ENCODE results near the gene IGF1R. TPM values are rescaled to one million over a fixed set of nuclear protein-coding genes. Genes with fewer than 3 reads are reported as not detected.

The IGF1R gene
- total and polyA plus RNA-seq, 7 donors: 1.2 to 130 (median 39.6) TPM

DNA sequence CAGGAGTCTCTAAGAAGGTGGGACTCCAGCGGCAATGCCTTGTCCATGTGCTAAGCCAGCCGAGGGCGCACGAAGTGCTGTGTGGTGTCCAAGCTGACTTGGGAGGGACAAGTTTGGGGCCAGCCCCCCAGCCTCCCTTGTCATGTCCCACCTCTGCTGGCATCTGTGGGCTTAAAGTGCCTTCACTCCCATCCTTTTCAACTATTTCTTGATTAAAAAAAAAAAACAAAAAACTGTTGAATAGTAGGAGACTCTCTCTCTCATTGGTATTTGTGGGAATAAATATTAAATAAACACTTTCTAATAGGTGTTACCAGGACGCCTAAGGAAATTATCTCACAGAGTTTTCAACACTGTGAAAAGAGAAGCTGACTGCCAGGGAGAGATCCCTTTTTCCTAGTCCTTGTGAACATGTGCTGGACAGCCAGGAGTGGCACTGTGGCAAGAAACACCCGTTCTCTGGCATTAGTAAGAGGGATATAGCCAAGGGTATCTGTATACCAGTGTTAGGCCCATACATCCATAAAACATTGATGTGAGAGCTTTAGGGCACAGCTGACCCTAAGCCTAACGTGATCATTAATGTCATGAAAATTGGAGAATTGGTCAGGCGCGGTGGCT, 158.0 kb downstream of the IGF1R start:
- Histone ChIP-seq H3K36me3 (no peaks in the 10 kb centered on the region), H3K27ac (no peak overlapping the region), H3K4me1 (peaks cover 0 to 55% (median 50%) of the 10 kb centered on the region in 4 donors), H3K4me3 (no peak overlapping the region), H3K27me3 (no peaks in the 10 kb centered on the region), H3K9me3 (no peaks in the 10 kb centered on the region)
- WGBS, 2 donors: 90 to 94% methylated on average over 9 of the region's 9 CpGs
- no peak for DNase-seq
- TF ChIP-seq POLR2A (IDR thresholded peaks at IDR 0.05): no peak
- TF ChIP-seq EP300 (IDR thresholded peaks at IDR 0.05): no peak
- TF ChIP-seq POLR2AphosphoS5 (IDR thresholded peaks at IDR 0.05): no peak
- TF ChIP-seq, protein P1, sequence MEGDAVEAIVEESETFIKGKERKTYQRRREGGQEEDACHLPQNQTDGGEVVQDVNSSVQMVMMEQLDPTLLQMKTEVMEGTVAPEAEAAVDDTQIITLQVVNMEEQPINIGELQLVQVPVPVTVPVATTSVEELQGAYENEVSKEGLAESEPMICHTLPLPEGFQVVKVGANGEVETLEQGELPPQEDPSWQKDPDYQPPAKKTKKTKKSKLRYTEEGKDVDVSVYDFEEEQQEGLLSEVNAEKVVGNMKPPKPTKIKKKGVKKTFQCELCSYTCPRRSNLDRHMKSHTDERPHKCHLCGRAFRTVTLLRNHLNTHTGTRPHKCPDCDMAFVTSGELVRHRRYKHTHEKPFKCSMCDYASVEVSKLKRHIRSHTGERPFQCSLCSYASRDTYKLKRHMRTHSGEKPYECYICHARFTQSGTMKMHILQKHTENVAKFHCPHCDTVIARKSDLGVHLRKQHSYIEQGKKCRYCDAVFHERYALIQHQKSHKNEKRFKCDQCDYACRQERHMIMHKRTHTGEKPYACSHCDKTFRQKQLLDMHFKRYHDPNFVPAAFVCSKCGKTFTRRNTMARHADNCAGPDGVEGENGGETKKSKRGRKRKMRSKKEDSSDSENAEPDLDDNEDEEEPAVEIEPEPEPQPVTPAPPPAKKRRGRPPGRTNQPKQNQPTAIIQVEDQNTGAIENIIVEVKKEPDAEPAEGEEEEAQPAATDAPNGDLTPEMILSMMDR (IDR thresholded peaks at IDR 0.05): no peak
- intact Hi-C loops (cut with DNase I): loop anchor here (5.0 kb wide), 1 partner anchor 41 kb away; no protein-coding TSS in a partner anchor

GRCh38 chr15:98807262-98807661, 158.9 kb downstream of the IGF1R start:
- H3K4me1 ChIP-seq: peaks cover 0 to 47% (median 43%) of the 10 kb centered on the region in 4 donors
- no peak overlapping the region for H3K4me3 ChIP-seq
- H3K36me3 ChIP-seq: no peaks in the 10 kb centered on the region
- DNase-seq: no peak
- no peaks in the 10 kb centered on the region for H3K9me3 ChIP-seq
- 75 to 81% methylated on average over 4 of the region's 4 CpGs for WGBS, 2 donors
- intact Hi-C loops (cut with DNase I): loop anchor here (5.0 kb wide), 1 partner anchor 40 kb away; no protein-coding TSS in a partner anchor
- TF ChIP-seq POLR2AphosphoS5 (IDR thresholded peaks at IDR 0.05): no peak
- TF ChIP-seq, protein P1 (IDR thresholded peaks at IDR 0.05): no peak
- no peak for TF ChIP-seq POLR2A (IDR thresholded peaks at IDR 0.05)
- no peak for TF ChIP-seq EP300 (IDR thresholded peaks at IDR 0.05)
- H3K27ac ChIP-seq: no peak overlapping the region
- H3K27me3 ChIP-seq: no peaks in the 10 kb centered on the region

DNA sequence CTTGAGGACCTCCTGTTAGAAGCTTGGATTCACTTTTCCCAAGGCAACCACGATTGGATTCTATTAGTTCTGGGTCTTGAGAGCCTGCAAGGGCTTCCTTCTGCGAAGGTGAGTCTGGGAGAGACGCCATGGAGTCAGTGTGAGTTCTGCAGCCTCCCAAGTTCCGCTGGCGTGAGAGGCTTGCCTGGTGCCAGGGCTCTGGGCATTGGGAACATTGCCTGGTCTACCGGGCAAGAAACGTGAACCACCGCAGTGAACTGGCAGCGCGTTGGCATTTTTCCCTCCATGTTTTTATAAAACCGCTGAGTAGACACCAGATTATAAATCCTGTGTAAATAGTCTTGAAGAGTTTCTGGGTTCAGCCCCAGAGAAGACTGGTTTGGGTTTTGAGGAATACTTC, 160.9 kb downstream of the IGF1R start:
- 79 to 88% methylated on average over 11 of the region's 11 CpGs for WGBS, 2 donors
- Histone ChIP-seq H3K9me3 (no peaks in the 10 kb centered on the region), H3K36me3 (no peaks in the 10 kb centered on the region), H3K27me3 (no peaks in the 10 kb centered on the region), H3K27ac (peak overlapping the region in 3 of 4 donors; percentile 11 to 44 (median 44)), H3K4me3 (no peak overlapping the region), H3K4me1 (peaks cover 0 to 47% (median 42%) of the 10 kb centered on the region in 4 donors)
- intact Hi-C loops (cut with DNase I): loop anchor here (5.0 kb wide), 1 partner anchor 38 kb away; no protein-coding TSS in a partner anchor
- TF ChIP-seq, protein P1 (IDR thresholded peaks at IDR 0.05): no peak
- TF ChIP-seq POLR2AphosphoS5 (IDR thresholded peaks at IDR 0.05): no peak
- TF ChIP-seq EP300 (IDR thresholded peaks at IDR 0.05): no peak
- no peak for TF ChIP-seq POLR2A (IDR thresholded peaks at IDR 0.05)
- DNase-seq: peak; percentile 75

- 58 to 84% methylated on average over 8 of the region's 8 CpGs for WGBS, 2 donors
- TF ChIP-seq POLR2A (IDR thresholded peaks at IDR 0.05) (no peak), EP300 (IDR thresholded peaks at IDR 0.05) (no peak)
- intact Hi-C loops (cut with DNase I): no loop called here
- no peaks in the 10 kb centered on the region for H3K27me3 ChIP-seq
- H3K36me3 ChIP-seq: no peaks in the 10 kb centered on the region
- no peak overlapping the region for H3K27ac ChIP-seq
- H3K4me1 ChIP-seq: peaks cover 0 to 24% (median 16%) of the 10 kb centered on the region in 4 donors
- H3K9me3 ChIP-seq: no peaks in the 10 kb centered on the region
- no peak for DNase-seq
- H3K4me3 ChIP-seq: no peak overlapping the region
Observed at GRCh38 chr15:98812716-98813446, 164.5 kb downstream of the IGF1R start.

- Histone ChIP-seq H3K27ac (no peak overlapping the region), H3K4me1 (peaks cover 0 to 17% (median 12%) of the 10 kb centered on the region in 4 donors), H3K27me3 (no peaks in the 10 kb centered on the region), H3K9me3 (no peaks in the 10 kb centered on the region), H3K36me3 (no peaks in the 10 kb centered on the region), H3K4me3 (no peak overlapping the region)
- intact Hi-C loops (cut with DNase I): no loop called here
- 96 to 97% methylated on average over 4 of the region's 4 CpGs for WGBS, 2 donors
- DNase-seq: no peak
- TF ChIP-seq POLR2AphosphoS5 (IDR thresholded peaks at IDR 0.05) (no peak), EP300 (IDR thresholded peaks at IDR 0.05) (no peak), POLR2A (IDR thresholded peaks at IDR 0.05) (no peak)
- TF ChIP-seq, protein P1 (IDR thresholded peaks at IDR 0.05): no peak
Observed at GRCh38 chr15:98813951-98814350, 165.6 kb downstream of the IGF1R start.
